ENCODE results near the gene WNT4.

DNA sequence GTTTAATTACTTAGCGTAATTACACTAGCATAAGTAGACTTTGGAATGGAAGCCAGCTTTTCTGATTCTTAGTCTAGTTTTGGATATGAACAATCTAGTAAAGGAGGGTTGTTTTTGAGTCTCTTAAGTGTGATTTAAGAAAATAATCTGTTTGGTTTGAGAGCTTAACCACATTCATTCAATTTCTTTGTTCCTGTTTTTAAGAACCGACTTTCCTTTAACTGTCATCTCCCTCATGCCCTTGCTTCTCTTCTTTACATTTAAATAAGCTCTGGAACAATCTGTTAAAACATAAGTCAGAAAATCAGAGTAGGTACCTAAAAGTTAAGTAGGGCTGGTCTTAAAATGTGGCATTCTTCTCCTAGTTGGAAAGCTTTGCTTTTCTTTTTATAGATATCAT, 62.7 kb downstream of the WNT4 start:
- TF ChIP-seq TOX (CRISPR knock-in tag; IDR thresholded peaks at IDR 0.05; ENCODE audit: borderline replicate concordance) (no peak), ZFP30 (CRISPR knock-in tag; IDR thresholded peaks at IDR 0.05) (no peak), GLIS3 (CRISPR knock-in tag; IDR thresholded peaks at IDR 0.05) (no peak), ISL1 (CRISPR knock-in tag; IDR thresholded peaks at IDR 0.05) (no peak), ARNTL (CRISPR knock-in tag; IDR thresholded peaks at IDR 0.05; ENCODE audit: borderline replicate concordance, low read depth) (no peak), CREB5 (CRISPR knock-in tag; IDR thresholded peaks at IDR 0.05; ENCODE audit: low read depth) (no peak), ZNF565 (CRISPR knock-in tag; conservative IDR thresholded peaks at IDR 0.05; ENCODE audit: low read depth) (no peak), ZFP3 (CRISPR knock-in tag; IDR thresholded peaks at IDR 0.05) (no peak)
- TF ChIP-seq, protein P1, sequence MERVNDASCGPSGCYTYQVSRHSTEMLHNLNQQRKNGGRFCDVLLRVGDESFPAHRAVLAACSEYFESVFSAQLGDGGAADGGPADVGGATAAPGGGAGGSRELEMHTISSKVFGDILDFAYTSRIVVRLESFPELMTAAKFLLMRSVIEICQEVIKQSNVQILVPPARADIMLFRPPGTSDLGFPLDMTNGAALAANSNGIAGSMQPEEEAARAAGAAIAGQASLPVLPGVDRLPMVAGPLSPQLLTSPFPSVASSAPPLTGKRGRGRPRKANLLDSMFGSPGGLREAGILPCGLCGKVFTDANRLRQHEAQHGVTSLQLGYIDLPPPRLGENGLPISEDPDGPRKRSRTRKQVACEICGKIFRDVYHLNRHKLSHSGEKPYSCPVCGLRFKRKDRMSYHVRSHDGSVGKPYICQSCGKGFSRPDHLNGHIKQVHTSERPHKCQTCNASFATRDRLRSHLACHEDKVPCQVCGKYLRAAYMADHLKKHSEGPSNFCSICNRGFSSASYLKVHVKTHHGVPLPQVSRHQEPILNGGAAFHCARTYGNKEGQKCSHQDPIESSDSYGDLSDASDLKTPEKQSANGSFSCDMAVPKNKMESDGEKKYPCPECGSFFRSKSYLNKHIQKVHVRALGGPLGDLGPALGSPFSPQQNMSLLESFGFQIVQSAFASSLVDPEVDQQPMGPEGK (CRISPR knock-in tag; IDR thresholded peaks at IDR 0.05; ENCODE audit: borderline replicate concordance): no peak
- TF ChIP-seq, protein P2, sequence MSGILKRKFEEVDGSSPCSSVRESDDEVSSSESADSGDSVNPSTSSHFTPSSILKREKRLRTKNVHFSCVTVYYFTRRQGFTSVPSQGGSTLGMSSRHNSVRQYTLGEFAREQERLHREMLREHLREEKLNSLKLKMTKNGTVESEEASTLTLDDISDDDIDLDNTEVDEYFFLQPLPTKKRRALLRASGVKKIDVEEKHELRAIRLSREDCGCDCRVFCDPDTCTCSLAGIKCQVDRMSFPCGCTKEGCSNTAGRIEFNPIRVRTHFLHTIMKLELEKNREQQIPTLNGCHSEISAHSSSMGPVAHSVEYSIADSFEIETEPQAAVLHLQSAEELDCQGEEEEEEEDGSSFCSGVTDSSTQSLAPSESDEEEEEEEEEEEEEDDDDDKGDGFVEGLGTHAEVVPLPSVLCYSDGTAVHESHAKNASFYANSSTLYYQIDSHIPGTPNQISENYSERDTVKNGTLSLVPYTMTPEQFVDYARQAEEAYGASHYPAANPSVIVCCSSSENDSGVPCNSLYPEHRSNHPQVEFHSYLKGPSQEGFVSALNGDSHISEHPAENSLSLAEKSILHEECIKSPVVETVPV (CRISPR knock-in tag; IDR thresholded peaks at IDR 0.05): no peak

Data from SK-N-SH treated with all-trans-retinoic acid at 6 μM for 48 hours (cell line).